Caco-2 (cell line): ENCODE data around the gene NELFB. TPM values are rescaled to one million over a fixed set of nuclear protein-coding genes. Genes with fewer than 3 reads are reported as not detected.

Source experiments
- BruUV-seq: library from RNA; stranded (reverse); fragments of 400-500 nt; replicated peaks from 2 replicates; lab custom pipeline; 2021; lab: Mats Ljungman, UMichigan
- CTCF ChIA-PET: fragments of 300-600 bp; sonication (Branson Sonifier 250); formaldehyde crosslinking; loops from one replicate; lab custom pipeline; 2022; ENCODE audit warnings: antibody characterized with exemption; lab: Charles Lee
- POLR2A ChIA-PET: fragments of 300-600 bp; sonication (Branson Sonifier 250); formaldehyde crosslinking; loops from one replicate; lab custom pipeline; 2022; ENCODE audit warnings: antibody characterized with exemption; lab: Charles Lee
- DNase-seq, 2 experiments: peaks; one replicate each; pipeline versions ENCODE4 v3.0.0 to v3.0.0-alpha.2; 2020 to 2022
- H3K27me3 ChIP-seq: replicated peaks from 2 replicates; pipeline ENCODE4 v1.6.0; 2011; ENCODE audit warnings: low read length; ENCODE audit not compliant: control insufficient read depth, insufficient read depth
- H3K36me3 ChIP-seq: 2 replicates; pipeline ENCODE4 v1.5.1; 2011; ENCODE audit warnings: low read length; ENCODE audit not compliant: control insufficient read depth, insufficient read depth
- H3K4me1 ChIP-seq: fragments of 250-450 bp; sonication (Bioruptor Pico); 2 replicates; pipeline ENCODE4 v1.5.1; 2020; ENCODE audit warnings: mild to moderate bottlenecking
- H3K4me3 ChIP-seq: 2 replicates; pipeline ENCODE4 v1.5.1; 2011; ENCODE audit warnings: low read depth, mild to moderate bottlenecking, control low read depth, low read length
- H3K9me3 ChIP-seq: fragments of 250-450 bp; sonication (Bioruptor Pico); 2 replicates; pipeline ENCODE4 v1.5.1; 2020; ENCODE audit warnings: mild to moderate bottlenecking, moderate library complexity
- H3K27ac Mint-ChIP-seq: one replicate; pipeline ENCODE4 v1.8.0; 2022; ENCODE audit warnings: mixed read lengths; ENCODE audit not compliant: unreplicated experiment
- H3K27me3 Mint-ChIP-seq: one replicate; pipeline ENCODE4 v1.8.0; 2022; ENCODE audit warnings: mixed read lengths; ENCODE audit not compliant: insufficient read depth, unreplicated experiment
- H3K36me3 Mint-ChIP-seq: one replicate; pipeline ENCODE4 v1.8.0; 2022; ENCODE audit warnings: mild to moderate bottlenecking, mixed read lengths; ENCODE audit not compliant: insufficient read depth, unreplicated experiment
- H3K4me1 Mint-ChIP-seq: one replicate; pipeline ENCODE4 v1.8.0; 2022; ENCODE audit warnings: low read depth, mixed read lengths; ENCODE audit not compliant: unreplicated experiment
- H3K4me3 Mint-ChIP-seq: one replicate; pipeline ENCODE4 v1.8.0; 2022; ENCODE audit warnings: mild to moderate bottlenecking, moderate library complexity, mixed read lengths; ENCODE audit not compliant: unreplicated experiment
- H3K9me3 Mint-ChIP-seq: one replicate; pipeline ENCODE4 v1.8.0; 2022; ENCODE audit warnings: mixed read lengths; ENCODE audit not compliant: unreplicated experiment
- intact Hi-C: fragments of 100-400 bp; cut with micrococcal nuclease; formaldehyde crosslinking; loops from one replicate; pipeline ENCODE4 v1.10.0; 2022; ENCODE audit not compliant: unreplicated experiment
- total RNA-seq: library from RNA; stranded (reverse); gene quantifications from 2 replicates; pipeline ENCODE4 v1.2.3, GENCODE V29; 2022
- TF ChIP-seq, protein P1 (sequence below), 2 experiments: fragments of 200-600 bp in 1 of 2; IDR thresholded peaks; 1 replicate in 1 of 2; 2 replicates in 1 of 2; pipeline versions ENCODE4 v1.5.1 to v1.8.0; 2011 to 2022; ENCODE audit warnings: antibody characterized with exemption in 1 of 2, control low read depth in 1 of 2, inconsistent platforms in 1 of 2, low read depth in 1 of 2, low read length in 1 of 2, mild to moderate bottlenecking in 1 of 2, moderate library complexity in 1 of 2; ENCODE audit not compliant: insufficient read depth in 1 of 2, severe bottlenecking in 1 of 2, unreplicated experiment in 1 of 2

NELFB gene
- total RNA-seq, 1 experiment from 2014 or later, result 79.1 TPM

DNA sequence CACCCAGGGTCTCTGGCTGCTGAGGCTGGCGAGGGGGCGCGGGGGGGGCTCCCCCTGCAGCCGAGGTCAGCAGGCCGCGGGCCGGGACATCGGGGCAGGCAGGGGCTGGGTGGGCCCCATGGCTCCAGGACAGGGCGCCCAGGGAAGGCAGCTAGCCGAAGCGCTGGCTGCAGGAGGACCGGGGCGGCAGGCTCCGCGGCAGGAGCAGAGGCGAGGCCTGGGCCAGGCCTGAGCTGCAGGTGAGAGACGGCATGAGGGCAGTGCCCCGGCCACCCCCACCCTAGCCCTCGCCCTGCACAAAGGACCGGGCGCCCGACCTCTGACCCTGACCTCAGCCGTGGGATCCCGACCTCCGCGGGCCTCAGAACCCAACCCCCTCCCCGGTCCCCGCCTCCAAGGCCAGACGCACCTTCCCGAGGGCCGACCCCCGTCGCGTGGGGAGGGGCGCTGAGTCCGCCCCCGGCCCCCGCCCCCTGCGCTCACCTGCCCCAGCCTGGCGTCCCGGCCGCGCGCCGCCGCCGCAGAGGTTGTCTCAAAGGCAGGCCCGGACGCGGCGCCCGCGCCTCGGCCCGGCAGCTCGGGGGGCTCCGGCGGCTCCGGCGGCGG lies 33.5 kb upstream of the NELFB start:
- no peaks in the 10 kb centered on the region for H3K9me3 Mint-ChIP-seq
- peaks cover 29% of the 10 kb centered on the region for H3K36me3 Mint-ChIP-seq
- H3K27ac Mint-ChIP-seq, result no peak overlapping the region
- H3K4me3 Mint-ChIP-seq, result peak overlapping the region; percentile 85
- Histone ChIP-seq H3K9me3 (no peaks in the 10 kb centered on the region), H3K27me3 (no peaks in the 10 kb centered on the region), H3K36me3 (no peaks in the 10 kb centered on the region), H3K4me1 (peaks cover 29% of the 10 kb centered on the region), H3K4me3 (peak overlapping the region; percentile 69)
- BruUV-seq, result no TSS peak
- peaks cover 11% of the 10 kb centered on the region for H3K4me1 Mint-ChIP-seq
- TF ChIP-seq, protein P1, sequence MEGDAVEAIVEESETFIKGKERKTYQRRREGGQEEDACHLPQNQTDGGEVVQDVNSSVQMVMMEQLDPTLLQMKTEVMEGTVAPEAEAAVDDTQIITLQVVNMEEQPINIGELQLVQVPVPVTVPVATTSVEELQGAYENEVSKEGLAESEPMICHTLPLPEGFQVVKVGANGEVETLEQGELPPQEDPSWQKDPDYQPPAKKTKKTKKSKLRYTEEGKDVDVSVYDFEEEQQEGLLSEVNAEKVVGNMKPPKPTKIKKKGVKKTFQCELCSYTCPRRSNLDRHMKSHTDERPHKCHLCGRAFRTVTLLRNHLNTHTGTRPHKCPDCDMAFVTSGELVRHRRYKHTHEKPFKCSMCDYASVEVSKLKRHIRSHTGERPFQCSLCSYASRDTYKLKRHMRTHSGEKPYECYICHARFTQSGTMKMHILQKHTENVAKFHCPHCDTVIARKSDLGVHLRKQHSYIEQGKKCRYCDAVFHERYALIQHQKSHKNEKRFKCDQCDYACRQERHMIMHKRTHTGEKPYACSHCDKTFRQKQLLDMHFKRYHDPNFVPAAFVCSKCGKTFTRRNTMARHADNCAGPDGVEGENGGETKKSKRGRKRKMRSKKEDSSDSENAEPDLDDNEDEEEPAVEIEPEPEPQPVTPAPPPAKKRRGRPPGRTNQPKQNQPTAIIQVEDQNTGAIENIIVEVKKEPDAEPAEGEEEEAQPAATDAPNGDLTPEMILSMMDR (IDR thresholded peaks at IDR 0.05; ENCODE audit: insufficient read depth in 1 of 2, low read depth in 1 of 2, low read length in 1 of 2, severe bottlenecking in 1 of 2, unreplicated experiment in 1 of 2), result no peak
- CTCF ChIA-PET, result interaction anchor here (1.3 to 2.5 kb wide), 3 partner anchors 15 to 47 kb away, joined by 3 to 27 read pairs (median 3); no protein-coding TSS in a partner anchor
- peak in 1 of 2 experiments; percentile 65 for DNase-seq
- POLR2A ChIA-PET, result interaction anchor here (2.5 to 3.3 kb wide), 3 partner anchors 19 to 33 kb away, joined by 10 to 27 read pairs (median 14); partner anchors contain the start of genes ANAPC2, SSNA1, TPRN and TUBB4B
- no peaks in the 10 kb centered on the region for H3K27me3 Mint-ChIP-seq
- intact Hi-C loops, result loop anchor here (2.0 kb wide), 1 partner anchor 19 kb away; the partner anchor contains the start of gene TUBB4B

DNA sequence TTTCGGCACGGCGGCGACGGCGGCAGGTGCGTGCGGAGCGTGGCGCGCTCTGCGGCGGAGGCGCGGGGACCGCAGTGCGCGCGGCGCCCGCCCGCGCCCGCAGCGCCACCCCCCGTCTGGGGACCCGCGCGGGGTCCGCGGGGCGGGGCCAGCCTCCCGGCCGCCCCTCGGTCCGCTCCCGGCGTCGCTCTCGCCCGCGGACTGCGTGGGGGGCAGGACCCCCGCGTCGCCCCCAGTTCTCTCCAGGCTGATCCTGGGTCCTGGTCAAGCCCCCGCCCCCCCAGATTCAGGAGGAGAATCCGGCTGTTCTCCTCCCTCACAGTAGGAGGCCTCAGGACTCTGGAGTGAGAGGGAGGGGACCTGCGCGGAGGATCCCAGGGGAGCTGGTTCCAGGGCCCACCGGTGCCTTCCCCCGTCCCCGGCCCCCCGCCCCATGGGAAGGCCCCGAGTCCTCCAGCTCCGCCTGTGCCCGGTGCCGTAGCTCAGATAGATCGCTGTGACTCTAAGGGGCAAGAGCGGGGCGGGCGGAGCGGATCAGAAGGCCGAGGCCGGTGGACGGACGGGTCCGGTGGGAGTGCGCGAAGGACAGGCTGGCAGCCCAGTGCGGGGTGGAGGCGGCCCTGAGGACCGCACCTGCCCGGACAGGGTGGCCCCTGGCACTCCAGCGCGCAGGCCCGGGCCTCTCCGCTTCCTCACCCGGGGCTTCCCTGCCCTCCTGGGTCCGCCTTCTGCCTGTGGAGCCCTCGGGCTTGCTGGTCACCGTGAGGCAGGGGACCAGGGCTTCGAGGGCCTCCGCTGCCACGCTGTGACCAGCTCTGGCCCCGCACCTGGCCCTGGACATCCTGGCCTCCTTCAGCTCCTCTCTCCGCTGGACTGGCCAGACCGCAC lies 32.7 kb upstream of the NELFB start, which contains the start of gene RNF208:
Gene RNF208 (minus strand): TSS at position 51 of the 888 bp plus-strand sequence. CDS start 1,028 bp downstream, outside the sequence.
- CTCF ChIA-PET, result interaction anchor here (1.0 to 2.5 kb wide), 7 partner anchors 14 to 47 kb away, joined by 3 to 27 read pairs (median 3); partner anchors contain the start of gene TUBB4B
- Mint-ChIP-seq H3K9me3 (no peaks in the 10 kb centered on the region), H3K36me3 (peaks cover 21% of the 10 kb centered on the region), H3K27ac (no peak within 1 kb of the TSS), H3K27me3 (no peaks in the 10 kb centered on the region), H3K4me1 (peaks cover 8% of the 10 kb centered on the region), H3K4me3 (peak within 1 kb of the TSS; percentile 85)
- peak within 1 kb of the TSS; percentile 69 for H3K4me3 ChIP-seq
- H3K36me3 ChIP-seq, result no peaks in the 10 kb centered on the region
- BruUV-seq, result no TSS peak
- H3K4me1 ChIP-seq, result peaks cover 29% of the 10 kb centered on the region
- H3K27me3 ChIP-seq, result no peaks in the 10 kb centered on the region
- POLR2A ChIA-PET, result interaction anchor here (1.0 to 3.3 kb wide), 5 partner anchors 18 to 33 kb away, joined by 5 to 27 read pairs (median 10); partner anchors contain the start of genes ANAPC2, NELFB, SSNA1 and TPRN
- no peaks in the 10 kb centered on the region for H3K9me3 ChIP-seq
- DNase-seq, result no peak
- TF ChIP-seq, protein P1 (IDR thresholded peaks at IDR 0.05; ENCODE audit: insufficient read depth in 1 of 2, low read depth in 1 of 2, low read length in 1 of 2, severe bottlenecking in 1 of 2, unreplicated experiment in 1 of 2), result peak in 1 of 2 experiments; percentile 4
- intact Hi-C loops, result loop anchor here (2.0 kb wide), 1 partner anchor 18 kb away; the partner anchor contains the start of gene TUBB4B
